DOHH2 (cell line): Measurements from ENCODE around the gene VPS8.
"Not testable (repeated sequence)": the region's sequence is repeated elsewhere in the genome, so short reads cannot be mapped to it uniquely, and the experiment has no call there.

Experiments
- H3F3A ChIP-seq: fragments of 200-600 bp; sonication (generic), shearing (Covaris generic); 2 replicates; pipeline ENCODE4 v1.6.0; 2016; ENCODE audit warnings: antibody characterized with exemption, mild to moderate bottlenecking; ENCODE audit not compliant: control insufficient read depth, insufficient read depth
- H3K27ac ChIP-seq: fragments of 200-600 bp; sonication (generic); 2 replicates; pipeline ENCODE4 v1.5.1; 2014; ENCODE audit warnings: low read depth, mild to moderate bottlenecking, low read length, moderate library complexity
- H3K27me3 ChIP-seq: fragments of 200-600 bp; sonication (generic); 2 replicates; pipeline ENCODE4 v1.6.1; 2014; ENCODE audit warnings: mild to moderate bottlenecking, low read length, mixed read lengths; ENCODE audit not compliant: control insufficient read depth
- H3K36me3 ChIP-seq: fragments of 200-600 bp; sonication (generic); 2 replicates; pipeline ENCODE4 v1.6.1; 2014; ENCODE audit warnings: mild to moderate bottlenecking, low read length, moderate library complexity, mixed read lengths; ENCODE audit not compliant: control insufficient read depth
- H3K4me1 ChIP-seq: fragments of 200-600 bp; sonication (generic); 2 replicates; pipeline ENCODE4 v1.6.1; 2014; ENCODE audit warnings: mild to moderate bottlenecking, low read length, mixed read lengths; ENCODE audit not compliant: control insufficient read depth
- H3K4me2 ChIP-seq: fragments of 200-600 bp; sonication (generic); 2 replicates; pipeline ENCODE4 v1.6.0; 2014; ENCODE audit warnings: mild to moderate bottlenecking, low read length, moderate library complexity
- H3K4me3 ChIP-seq: fragments of 200-600 bp; sonication (generic); 2 replicates; pipeline ENCODE4 v1.5.1; 2014; ENCODE audit warnings: mild to moderate bottlenecking, low read length, mixed read lengths
- H3K79me2 ChIP-seq: fragments of 200-600 bp; sonication (generic); 2 replicates; pipeline ENCODE4 v1.6.1; 2014; ENCODE audit warnings: mild to moderate bottlenecking, low read length, mixed read lengths; ENCODE audit not compliant: control insufficient read depth
- H3K9me2 ChIP-seq: fragments of 200-600 bp; sonication (generic); replicated peaks from 2 replicates; pipeline ENCODE4 v1.6.1; 2014; ENCODE audit warnings: mild to moderate bottlenecking, low read length, mixed read lengths; ENCODE audit not compliant: control insufficient read depth
- H3K9me3 ChIP-seq: fragments of 200-600 bp; sonication (generic); 2 replicates; pipeline ENCODE4 v1.6.1; 2014; ENCODE audit warnings: antibody characterized with exemption, low read length, mixed read lengths; ENCODE audit not compliant: control insufficient read depth, insufficient read depth
- H4K20me1 ChIP-seq: fragments of 200-600 bp; sonication (generic); 2 replicates; pipeline ENCODE4 v1.6.0; 2014; ENCODE audit warnings: low read depth, mild to moderate bottlenecking, antibody characterized with exemption, low read length, moderate library complexity; ENCODE audit not compliant: control insufficient read depth, insufficient read depth
- CTCF ChIP-seq: fragments of 200-600 bp; sonication (generic); IDR thresholded peaks from one replicate; pipeline ENCODE4 v1.5.1; 2014; ENCODE audit warnings: antibody characterized with exemption, mild to moderate bottlenecking, low read depth, low read length; ENCODE audit not compliant: poor library complexity, severe bottlenecking
- EZH2phosphoT487 ChIP-seq: fragments of 200-600 bp; sonication (generic); IDR thresholded peaks from 2 replicates; pipeline ENCODE4 v1.6.1; 2017; ENCODE audit warnings: borderline replicate concordance, mild to moderate bottlenecking, antibody characterized with exemption, low read length, moderate library complexity, mixed read lengths

VPS8 gene

GRCh38 chr3:184986366-184986889, 174.5 kb downstream of the VPS8 start:
- Histone ChIP-seq H4K20me1 (no peaks in the 10 kb centered on the region), H3K79me2 (no peaks in the 10 kb centered on the region), H3K4me1 (peaks cover 3% of the 10 kb centered on the region; the same call in 1 of the 2 replicates), H3K4me2 (no peak overlapping the region), H3K9me3 (no peaks in the 10 kb centered on the region), H3K9me2 (no peaks in the 10 kb centered on the region), H3K36me3 (no peaks in the 10 kb centered on the region), H3K27me3 (no peaks in the 10 kb centered on the region), H3K4me3 (no peak overlapping the region), H3K27ac (no peak overlapping the region), H3F3A (no peaks in the 10 kb centered on the region)
- no peak for TF ChIP-seq CTCF
- no peak for TF ChIP-seq EZH2phosphoT487

GRCh38 chr3:184993394-184993793, 181.4 kb downstream of the VPS8 start:
- Histone ChIP-seq H3K4me3 (no peak overlapping the region), H3K79me2 (no peaks in the 10 kb centered on the region), H4K20me1 (no peaks in the 10 kb centered on the region)

GRCh38 chr3:185003876-185004275, 191.9 kb downstream of the VPS8 start:
- not testable (repeated sequence) for H3K27ac ChIP-seq, H3K27me3 ChIP-seq, H3K9me3 ChIP-seq, H3F3A ChIP-seq, H4K20me1 ChIP-seq, H3K79me2 ChIP-seq, H3K4me3 ChIP-seq, H3K4me2 ChIP-seq, H3K4me1 ChIP-seq, H3K36me3 ChIP-seq, H3K9me2 ChIP-seq

More at GRCh38 chr3:184993394-184993793, 181.4 kb downstream of the VPS8 start:
- no peaks in the 10 kb centered on the region for H3K27me3 ChIP-seq
- no peak overlapping the region for H3K27ac ChIP-seq
- no peak for TF ChIP-seq EZH2phosphoT487
- TF ChIP-seq CTCF, result no peak
- no peaks in the 10 kb centered on the region for H3K4me1 ChIP-seq
- H3K9me2 ChIP-seq, result no peaks in the 10 kb centered on the region
- no peaks in the 10 kb centered on the region for H3F3A ChIP-seq
- no peak overlapping the region for H3K4me2 ChIP-seq
- peaks cover 9% of the 10 kb centered on the region for H3K36me3 ChIP-seq
- H3K9me3 ChIP-seq, result no peaks in the 10 kb centered on the region

- Histone ChIP-seq H3K36me3 (no peaks in the 10 kb centered on the region), H4K20me1 (no peaks in the 10 kb centered on the region), H3K27me3 (no peaks in the 10 kb centered on the region), H3K4me1 (no peaks in the 10 kb centered on the region), H3K27ac (no peak overlapping the region), H3K4me2 (no peak overlapping the region), H3K9me2 (no peaks in the 10 kb centered on the region), H3F3A (no peaks in the 10 kb centered on the region), H3K79me2 (no peaks in the 10 kb centered on the region), H3K4me3 (no peak overlapping the region), H3K9me3 (no peaks in the 10 kb centered on the region)
- no peak for TF ChIP-seq CTCF
- TF ChIP-seq EZH2phosphoT487, result no peak
These were observed 197.7 kb downstream of the VPS8 start for GRCh38 chr3:185009650-185010049.

GRCh38 chr3:185017584-185017983, 205.6 kb downstream of the VPS8 start:
- not testable (repeated sequence) for H3K79me2 ChIP-seq, H3K4me2 ChIP-seq, H3K9me2 ChIP-seq, H4K20me1 ChIP-seq, H3F3A ChIP-seq, H3K4me3 ChIP-seq, H3K27me3 ChIP-seq, H3K36me3 ChIP-seq, H3K27ac ChIP-seq, H3K9me3 ChIP-seq, H3K4me1 ChIP-seq

GRCh38 chr3:185017996-185018395, 206.0 kb downstream of the VPS8 start:
- H3K27ac ChIP-seq, H3K4me3 ChIP-seq, H3K9me3 ChIP-seq, H3K4me2 ChIP-seq, H3K4me1 ChIP-seq, H3K79me2 ChIP-seq, H3F3A ChIP-seq, H3K36me3 ChIP-seq, H3K9me2 ChIP-seq, H3K27me3 ChIP-seq, H4K20me1 ChIP-seq: not testable (repeated sequence)
